Esophagus squamous epithelium (tissue), 5 donors: ENCODE results near the gene BASP1. TPM values are rescaled to one million over a fixed set of nuclear protein-coding genes. Genes with fewer than 3 reads are reported as not detected.

Experiments
- DNase-seq: peaks from one replicate; lab custom pipeline; 2025; lab: John Stamatoyannopoulos, UW
- H3K27ac ChIP-seq, 4 donors: fragments of 200-600 bp; sonication (generic); one replicate each; pipeline ENCODE4 v1.5.1; 2016 to 2019; ENCODE audit warnings: mild to moderate bottlenecking in 1 of 4
- H3K27me3 ChIP-seq, 4 donors: fragments of 200-600 bp; sonication (generic); 1 replicate in 3 of 4; 2 replicates in 1 of 4; pipeline versions ENCODE4 v1.5.1 to v1.6.0; 2017 to 2021; ENCODE audit warnings: antibody characterized with exemption in 1 of 4
- H3K36me3 ChIP-seq, 3 donors: fragments of 200-600 bp; sonication (generic); one replicate each; pipeline ENCODE4 v1.5.1; 2016 to 2019
- H3K4me1 ChIP-seq, 3 donors: fragments of 200-600 bp; sonication (generic); one replicate each; pipeline ENCODE4 v1.5.1; 2017 to 2019
- H3K4me3 ChIP-seq, 4 donors: fragments of 200-600 bp; sonication (generic); 1 replicate in 3 of 4; 2 replicates in 1 of 4; pipeline ENCODE4 v1.5.1; 2016 to 2019; ENCODE audit warnings: mild to moderate bottlenecking in 2 of 4, moderate library complexity in 1 of 4
- H3K9me3 ChIP-seq, 3 donors: fragments of 200-600 bp; sonication (generic); one replicate each; pipeline ENCODE4 v1.5.1; 2016 to 2019
- POLR2A ChIP-seq, 4 donors: fragments of 450-650 bp; IDR thresholded peaks; one replicate each; pipeline ENCODE4 v1.6.1; 2017; ENCODE audit warnings: antibody characterized with exemption in 4 of 4, mild to moderate bottlenecking in 4 of 4, moderate library complexity in 3 of 4
- WGBS, 2 donors: methylation state at CpG; one replicate each; pipeline ENCODE4 v1.1.5; 2018; 5-methylcytosine and 5-hydroxymethylcytosine counted together
- intact Hi-C: fragments of 100-400 bp; cut with DNase I; formaldehyde crosslinking; loops from one replicate; pipeline ENCODE4 v1.15.0; 2022
- total RNA-seq, 4 donors: library from RNA; depleted of rRNA; stranded (reverse); fragments of >200 nt; gene quantifications; one replicate each; pipeline ENCODE4 v1.1.0, GENCODE V29; 2016
- TF ChIP-seq, protein P1 (sequence below), 6 experiments: fragments of 450-650 bp in 4 of 6; fragments of 200-600 bp in 2 of 6; sonication (generic) in 2 of 6; IDR thresholded peaks; one replicate each; pipeline ENCODE4 v1.5.1; 2016 to 2019; ENCODE audit warnings: antibody characterized with exemption in 6 of 6, mild to moderate bottlenecking in 4 of 6, moderate library complexity in 4 of 6
- donor health status: DM: yes; HTN: yes; CAD: no.

BASP1 gene, protein sequence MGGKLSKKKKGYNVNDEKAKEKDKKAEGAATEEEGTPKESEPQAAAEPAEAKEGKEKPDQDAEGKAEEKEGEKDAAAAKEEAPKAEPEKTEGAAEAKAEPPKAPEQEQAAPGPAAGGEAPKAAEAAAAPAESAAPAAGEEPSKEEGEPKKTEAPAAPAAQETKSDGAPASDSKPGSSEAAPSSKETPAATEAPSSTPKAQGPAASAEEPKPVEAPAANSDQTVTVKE
- 10 to 100 TPM in 3 of 4 donors, 1 to 10 TPM in 1; 5.2 to 16.7 (median 13.6) TPM for total RNA-seq

DNA sequence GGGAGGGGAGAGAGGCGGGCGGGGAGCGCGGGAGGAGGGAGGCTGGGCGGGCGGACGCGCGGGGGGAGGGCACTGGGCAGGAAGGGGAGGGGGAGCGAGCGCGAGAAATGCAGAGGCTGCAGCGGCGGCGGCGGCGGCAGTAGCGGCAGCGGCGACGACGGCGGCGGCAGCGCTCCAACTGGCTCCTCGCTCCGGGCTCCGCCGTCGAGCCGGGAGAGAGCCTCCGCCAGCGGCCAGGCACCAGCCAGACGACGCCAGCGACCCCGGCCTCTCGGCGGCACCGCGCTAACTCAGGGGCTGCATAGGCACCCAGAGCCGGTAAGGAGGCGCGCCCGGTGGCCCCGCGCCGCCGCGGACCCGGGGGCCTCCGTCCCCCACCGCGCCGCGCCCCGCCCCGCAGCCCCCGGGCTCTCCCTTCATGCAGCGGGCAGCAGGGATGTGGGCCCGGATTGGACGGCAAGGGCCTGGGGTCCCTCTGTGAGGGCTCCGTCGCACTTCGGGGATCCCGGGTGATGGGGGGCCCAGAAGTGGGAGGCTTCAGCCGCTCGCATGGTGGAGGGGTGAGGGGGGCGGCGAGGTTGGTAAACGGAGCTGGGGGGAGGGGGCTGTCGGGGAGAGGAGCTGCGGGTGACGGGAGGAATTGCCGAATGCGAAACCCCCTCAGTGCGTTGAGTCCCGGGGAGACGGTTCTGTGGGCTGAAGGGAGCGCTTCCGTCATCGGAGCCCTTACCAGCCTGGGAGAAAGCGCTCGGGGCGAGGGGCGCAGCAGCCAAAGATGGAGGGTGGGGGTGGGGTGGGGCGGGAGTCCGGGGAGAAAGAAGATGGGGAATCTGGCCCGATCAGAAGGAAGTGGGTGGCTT lies at the start of gene BASP1:
Gene BASP1, plus strand, starts transcription at position 139 of the 860 bp plus-strand sequence. CDS start 57,586 bp downstream, outside the sequence.
- DNase-seq, result no peak
- 0% methylated on average over 7 to 11 of the region's 89 CpGs for WGBS, 2 donors
- H3K9me3 ChIP-seq, result no peaks in the 10 kb centered on the region

DNA sequence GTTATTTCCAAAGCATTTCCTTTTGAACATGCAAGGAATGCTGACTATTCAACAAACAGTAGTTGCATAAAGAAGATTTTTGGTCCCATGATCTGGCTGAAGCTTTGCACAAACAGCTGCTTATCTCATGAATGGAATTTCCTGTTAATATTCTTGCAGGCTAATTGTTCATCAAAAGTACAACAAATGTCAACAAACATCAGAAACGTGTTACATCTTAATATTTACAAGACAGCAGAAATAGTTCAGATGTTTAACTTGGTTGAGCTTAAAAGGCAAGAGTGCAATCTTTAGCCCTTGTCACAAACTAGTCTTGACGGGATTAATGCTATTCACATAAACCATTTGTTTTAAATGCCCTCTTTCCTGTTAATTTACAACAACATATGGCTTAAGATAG lies 47.9 kb upstream of the BASP1 start:
- Histone ChIP-seq H3K27me3 (no peaks in the 10 kb centered on the region), H3K36me3 (no peaks in the 10 kb centered on the region), H3K9me3 (no peaks in the 10 kb centered on the region), H3K4me1 (no peaks in the 10 kb centered on the region), H3K4me3 (no peak overlapping the region), H3K27ac (no peak overlapping the region)
- no peak for TF ChIP-seq POLR2A (IDR thresholded peaks at IDR 0.05)
- TF ChIP-seq, protein P1, sequence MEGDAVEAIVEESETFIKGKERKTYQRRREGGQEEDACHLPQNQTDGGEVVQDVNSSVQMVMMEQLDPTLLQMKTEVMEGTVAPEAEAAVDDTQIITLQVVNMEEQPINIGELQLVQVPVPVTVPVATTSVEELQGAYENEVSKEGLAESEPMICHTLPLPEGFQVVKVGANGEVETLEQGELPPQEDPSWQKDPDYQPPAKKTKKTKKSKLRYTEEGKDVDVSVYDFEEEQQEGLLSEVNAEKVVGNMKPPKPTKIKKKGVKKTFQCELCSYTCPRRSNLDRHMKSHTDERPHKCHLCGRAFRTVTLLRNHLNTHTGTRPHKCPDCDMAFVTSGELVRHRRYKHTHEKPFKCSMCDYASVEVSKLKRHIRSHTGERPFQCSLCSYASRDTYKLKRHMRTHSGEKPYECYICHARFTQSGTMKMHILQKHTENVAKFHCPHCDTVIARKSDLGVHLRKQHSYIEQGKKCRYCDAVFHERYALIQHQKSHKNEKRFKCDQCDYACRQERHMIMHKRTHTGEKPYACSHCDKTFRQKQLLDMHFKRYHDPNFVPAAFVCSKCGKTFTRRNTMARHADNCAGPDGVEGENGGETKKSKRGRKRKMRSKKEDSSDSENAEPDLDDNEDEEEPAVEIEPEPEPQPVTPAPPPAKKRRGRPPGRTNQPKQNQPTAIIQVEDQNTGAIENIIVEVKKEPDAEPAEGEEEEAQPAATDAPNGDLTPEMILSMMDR (IDR thresholded peaks at IDR 0.05), result no peak
- DNase-seq, result no peak
- 31 to 36% methylated on average over 2 of the region's 2 CpGs for WGBS, 2 donors
- intact Hi-C loops, result no loop called here

More for the DNA sequence above, at the start of gene BASP1:
- H3K27me3 ChIP-seq, result peaks cover 0 to 50% (median 2%) of the 10 kb centered on the region in 4 donors
- peak within 1 kb of the TSS; percentile 42 to 77 (median 67) for H3K4me3 ChIP-seq
- TF ChIP-seq, protein P1 (IDR thresholded peaks at IDR 0.05), result no peak
- peak in 2 of 4 donors; percentile 38 to 81 for TF ChIP-seq POLR2A (IDR thresholded peaks at IDR 0.05)
- intact Hi-C loops, result loop anchor here (5.0 kb wide), 1 partner anchor 1090 kb away; no protein-coding TSS in a partner anchor
- no peaks in the 10 kb centered on the region for H3K36me3 ChIP-seq
- peak within 1 kb of the TSS; percentile 15 to 82 (median 76) for H3K27ac ChIP-seq
- H3K4me1 ChIP-seq, result peaks cover 8 to 31% (median 8%) of the 10 kb centered on the region in 3 donors

DNA sequence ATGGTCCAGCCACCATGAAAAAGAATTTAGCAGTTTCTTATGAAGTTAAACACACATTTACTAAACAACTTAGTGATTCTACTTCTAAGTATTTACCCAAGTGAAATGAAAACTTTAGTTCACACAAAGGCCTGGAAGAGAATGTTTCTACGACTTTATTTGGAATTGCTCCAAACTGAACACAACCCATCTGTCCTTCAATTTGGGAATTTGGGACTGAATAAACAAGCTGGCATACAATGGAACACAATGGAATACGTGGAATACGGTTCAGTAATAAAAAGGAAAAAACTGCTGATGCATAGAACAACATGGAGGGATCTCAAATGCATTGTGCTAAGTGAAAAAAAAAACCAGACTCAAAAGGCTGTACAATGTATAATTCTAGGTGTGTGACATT lies 44.6 kb upstream of the BASP1 start:
- no peak for DNase-seq
- H3K4me3 ChIP-seq, result no peak overlapping the region
- H3K4me1 ChIP-seq, result no peaks in the 10 kb centered on the region
- H3K27me3 ChIP-seq, result no peaks in the 10 kb centered on the region
- intact Hi-C loops, result no loop called here
- no peak for TF ChIP-seq POLR2A (IDR thresholded peaks at IDR 0.05)
- TF ChIP-seq, protein P1 (IDR thresholded peaks at IDR 0.05), result no peak
- no peak overlapping the region for H3K27ac ChIP-seq
- WGBS, 2 donors, result 53 to 64% methylated on average over 3 of the region's 3 CpGs
- no peaks in the 10 kb centered on the region for H3K36me3 ChIP-seq
- no peaks in the 10 kb centered on the region for H3K9me3 ChIP-seq

DNA sequence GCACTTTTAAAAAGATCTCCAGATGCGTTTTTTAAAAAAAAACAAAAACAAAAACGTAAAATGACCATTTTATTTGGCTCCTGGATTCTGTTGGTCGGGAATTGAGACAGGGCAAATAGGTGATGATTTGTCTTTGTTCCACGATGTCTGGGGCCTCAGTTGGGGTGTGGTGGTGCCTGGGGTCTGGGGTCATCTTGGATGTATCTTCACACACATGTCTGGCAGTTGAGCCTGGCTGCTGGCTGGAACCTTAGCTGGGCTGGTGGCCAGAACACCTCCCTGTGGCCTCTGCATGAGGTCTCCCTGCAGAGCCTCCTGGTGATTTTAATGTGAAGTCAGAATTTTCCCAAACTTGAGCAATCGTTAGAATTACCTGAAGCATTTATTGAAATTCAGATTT lies 42.5 kb upstream of the BASP1 start:
- 71 to 73% methylated on average over 4 to 5 of the region's 5 CpGs for WGBS, 2 donors
- TF ChIP-seq, protein P1 (IDR thresholded peaks at IDR 0.05), result no peak
- no peak for TF ChIP-seq POLR2A (IDR thresholded peaks at IDR 0.05)
- intact Hi-C loops, result no loop called here

More for the DNA sequence above, 42.5 kb upstream of the BASP1 start:
- Histone ChIP-seq H3K27ac (no peak overlapping the region), H3K4me3 (no peak overlapping the region), H3K4me1 (no peaks in the 10 kb centered on the region), H3K9me3 (no peaks in the 10 kb centered on the region), H3K27me3 (no peaks in the 10 kb centered on the region), H3K36me3 (no peaks in the 10 kb centered on the region)
- no peak for DNase-seq
